HEK293T (cell line): ENCODE data around the gene KSR2.

Experiments
- CTCF ChIA-PET: fragments of 350-600 bp; formaldehyde crosslinking; extraction: SDS; loops from one replicate; lab custom pipeline; 2021; ENCODE audit warnings: antibody characterized with exemption, inconsistent platforms; lab: Yijun Ruan, JAX
- POLR2A ChIA-PET: fragments of 350-600 bp; formaldehyde crosslinking; extraction: SDS; loops from one replicate; lab custom pipeline; 2020; ENCODE audit warnings: antibody characterized with exemption, inconsistent platforms; lab: Yijun Ruan, JAX
- DNase-seq: peaks from one replicate; pipeline ENCODE4 v3.0.0; 2012; ENCODE audit warnings: mixed read lengths; ENCODE audit errors: extremely low spot score
- ARNT ChIP-seq: fragments of 450-650 bp; IDR thresholded peaks from 2 replicates; pipeline ENCODE4 v1.6.1; 2017; ENCODE audit warnings: mild to moderate bottlenecking
- BHLHE40 ChIP-seq: fragments of 450-650 bp; IDR thresholded peaks from 2 replicates; pipeline ENCODE4 v1.6.1; 2016; ENCODE audit warnings: mild to moderate bottlenecking, moderate library complexity, borderline replicate concordance
- CTBP1 ChIP-seq: fragments of 450-650 bp; IDR thresholded peaks from 2 replicates; pipeline ENCODE4 v1.6.1; 2016; ENCODE audit warnings: borderline replicate concordance
- ELF4 ChIP-seq: fragments of 450-650 bp; IDR thresholded peaks from 2 replicates; pipeline ENCODE4 v1.6.1; 2017; ENCODE audit warnings: antibody characterized with exemption
- FOXA1 ChIP-seq: fragments of 450-650 bp; IDR thresholded peaks from 2 replicates; pipeline ENCODE4 v1.6.1; 2016; ENCODE audit warnings: mild to moderate bottlenecking
- FOXK2 ChIP-seq: fragments of 450-650 bp; IDR thresholded peaks from 2 replicates; pipeline ENCODE4 v1.6.1; 2016; ENCODE audit warnings: mild to moderate bottlenecking
- FOXM1 ChIP-seq: fragments of 450-650 bp; IDR thresholded peaks from 2 replicates; pipeline ENCODE4 v1.6.1; 2017; ENCODE audit warnings: mild to moderate bottlenecking, borderline replicate concordance
- HDGF ChIP-seq: fragments of 450-650 bp; IDR thresholded peaks from 2 replicates; pipeline ENCODE4 v1.6.1; 2017; ENCODE audit warnings: antibody characterized with exemption, borderline replicate concordance
- L3MBTL2 ChIP-seq: fragments of 450-650 bp; conservative IDR thresholded peaks from 2 replicates; pipeline ENCODE4 v1.6.1; 2016; ENCODE audit warnings: mild to moderate bottlenecking
- LEF1 ChIP-seq: fragments of 450-650 bp; IDR thresholded peaks from 2 replicates; pipeline ENCODE4 v1.6.1; 2017; ENCODE audit warnings: mild to moderate bottlenecking, borderline replicate concordance
- NFRKB ChIP-seq: fragments of 450-650 bp; IDR thresholded peaks from 2 replicates; pipeline ENCODE4 v1.6.1; 2016; ENCODE audit warnings: mild to moderate bottlenecking, moderate library complexity
- PKNOX1 ChIP-seq: fragments of 450-650 bp; IDR thresholded peaks from 2 replicates; pipeline ENCODE4 v1.6.1; 2016
- SP1 ChIP-seq: fragments of 450-650 bp; IDR thresholded peaks from 2 replicates; pipeline ENCODE4 v1.6.1; 2017
- SUZ12 ChIP-seq: fragments of 450-650 bp; IDR thresholded peaks from 2 replicates; pipeline ENCODE4 v1.6.1; 2016; ENCODE audit warnings: mild to moderate bottlenecking
- TARDBP ChIP-seq: fragments of 450-650 bp; IDR thresholded peaks from 2 replicates; pipeline ENCODE4 v1.6.1; 2016
- ZNF384 ChIP-seq: fragments of 450-650 bp; IDR thresholded peaks from 2 replicates; pipeline ENCODE4 v1.6.1; 2016

Gene KSR2

GRCh38 chr12:117855165-117855564 lies 113.6 kb downstream of the KSR2 start:
- no peak for TF ChIP-seq HDGF
- TF ChIP-seq SP1: no peak
- TF ChIP-seq SUZ12: no peak
- TF ChIP-seq LEF1: no peak
- TF ChIP-seq FOXM1: no peak
- no peak for TF ChIP-seq PKNOX1
- TF ChIP-seq NFRKB: no peak
- TF ChIP-seq ELF4: no peak
- no peak for TF ChIP-seq ZNF384
- TF ChIP-seq ARNT: no peak
- no peak for TF ChIP-seq L3MBTL2
- TF ChIP-seq BHLHE40: no peak
- no peak for TF ChIP-seq CTBP1
- TF ChIP-seq FOXA1: no peak
- TF ChIP-seq FOXK2: no peak
- no peak for DNase-seq
- ChIA-PET POLR2A (no interaction called here), CTCF (interaction anchor here (0.6 to 0.7 kb wide), 5 partner anchors 248 to 675 kb away, joined by 3 to 9 read pairs (median 4); no protein-coding TSS in a partner anchor)

GRCh38 chr12:117854339-117855012 lies 114.3 kb downstream of the KSR2 start:
- POLR2A ChIA-PET: no interaction called here
- CTCF ChIA-PET: interaction anchor here (0.6 to 1.1 kb wide), 6 partner anchors 249 to 675 kb away, joined by 3 to 9 read pairs (median 4); no protein-coding TSS in a partner anchor
- TF ChIP-seq L3MBTL2: peak; percentile 16; the same call in 1 of the 2 replicates
- no peak for TF ChIP-seq FOXA1
- DNase-seq: peak; percentile 75

GRCh38 chr12:117853600-117853999 lies 115.2 kb downstream of the KSR2 start:
- ChIA-PET POLR2A (no interaction called here), CTCF (interaction anchor here (1.1 kb wide), 1 partner anchor 642 kb away, joined by 3 read pairs; no protein-coding TSS in a partner anchor)
- no peak for DNase-seq
- TF ChIP-seq TARDBP (no peak), FOXK2 (no peak), FOXA1 (no peak), FOXM1 (no peak), PKNOX1 (no peak), HDGF (no peak)

GRCh38 chr12:117850048-117850447 lies 118.7 kb downstream of the KSR2 start:
- ChIA-PET CTCF (interaction anchor here (0.5 to 2.2 kb wide), 15 partner anchors 9 to 675 kb away, joined by 3 to 8 read pairs (median 3); no protein-coding TSS in a partner anchor), POLR2A (no interaction called here)
- no peak for TF ChIP-seq BHLHE40
- no peak for TF ChIP-seq TARDBP
- TF ChIP-seq PKNOX1: no peak
- peak; percentile 73 for DNase-seq

GRCh38 chr12:117847371-117847770 lies 121.4 kb downstream of the KSR2 start:
- DNase-seq: no peak
- ChIA-PET CTCF (no interaction called here), POLR2A (no interaction called here)
- TF ChIP-seq SUZ12: no peak
- no peak for TF ChIP-seq SP1

GRCh38 chr12:117845271-117845904 lies 123.4 kb downstream of the KSR2 start:
- TF ChIP-seq ZNF384: no peak
- no peak for TF ChIP-seq NFRKB
- TF ChIP-seq SP1: no peak
- TF ChIP-seq FOXA1: no peak
- no peak for TF ChIP-seq L3MBTL2
- no peak for TF ChIP-seq ARNT
- TF ChIP-seq PKNOX1: no peak
- TF ChIP-seq SUZ12: no peak
- TF ChIP-seq ELF4: no peak
- no peak for TF ChIP-seq LEF1
- TF ChIP-seq HDGF: no peak
- no peak for TF ChIP-seq FOXM1
- POLR2A ChIA-PET: no interaction called here
- CTCF ChIA-PET: interaction anchor here (0.6 kb wide), 1 partner anchor 275 kb away, joined by 3 read pairs; no protein-coding TSS in a partner anchor
- no peak for DNase-seq
